IMR-90 (cell line): ENCODE measurements around the gene ATXN7L3. TPM values are rescaled to one million over a fixed set of nuclear protein-coding genes. Genes with fewer than 3 reads are reported as not detected.

Source experiments
- ATAC-seq: fragments of 200-7000 bp; cut with Tn5 transposase; 2 replicates; pipeline ENCODE4 v1.9.1; 2020; ENCODE audit warnings: low read depth, mild to moderate bottlenecking, moderate library complexity
- BruUV-seq: library from RNA; stranded (reverse); fragments of 400-500 nt; replicated peaks from 2 replicates; lab custom pipeline; 2021; lab: Mats Ljungman, UMichigan
- CTCF ChIA-PET: fragments of 300-600 bp; formaldehyde crosslinking; extraction: SDS; loops from one replicate; lab custom pipeline; 2021; ENCODE audit warnings: antibody characterized with exemption; lab: Yijun Ruan, JAX
- POLR2A ChIA-PET: fragments of 300-600 bp; sonication (Branson Sonifier 250); formaldehyde crosslinking; loops from one replicate; lab custom pipeline; 2022; ENCODE audit warnings: antibody characterized with exemption; ENCODE audit not compliant: unreplicated experiment; lab: Charles Lee
- DNase-seq: peaks from one replicate; pipeline ENCODE4 v3.0.0; 2013
- H2AFZ ChIP-seq: replicated peaks from 2 replicates; pipeline ENCODE3; 2013; ENCODE audit warnings: low read length, mild to moderate bottlenecking; ENCODE audit not compliant: poor library complexity
- H2AK5ac ChIP-seq: 2 replicates; pipeline ENCODE4 v1.6.1; 2013; ENCODE audit warnings: low read depth, low read length, inconsistent platforms
- H2AK9ac ChIP-seq: replicated peaks from 2 replicates; pipeline ENCODE3; 2013; ENCODE audit warnings: mild to moderate bottlenecking, low read depth, low read length, moderate library complexity; ENCODE audit not compliant: poor library complexity
- H2BK120ac ChIP-seq: 2 replicates; pipeline ENCODE4 v1.6.1; 2013; ENCODE audit warnings: low read depth, low read length, inconsistent platforms
- H2BK15ac ChIP-seq: 3 replicates; pipeline ENCODE4 v1.6.1; 2013; ENCODE audit warnings: low read depth, low read length, inconsistent platforms
- H2BK20ac ChIP-seq: 2 replicates; pipeline ENCODE4 v1.6.1; 2013; ENCODE audit warnings: low read depth, mild to moderate bottlenecking, inconsistent platforms, low read length, moderate library complexity
- H2BK5ac ChIP-seq: 2 replicates; pipeline ENCODE4 v1.6.1; 2013; ENCODE audit warnings: mild to moderate bottlenecking, low read depth, low read length, inconsistent platforms; ENCODE audit not compliant: poor library complexity, severe bottlenecking
- H3K14ac ChIP-seq: replicated peaks from 2 replicates; pipeline ENCODE4 v1.6.1; 2013; ENCODE audit warnings: low read depth, low read length, inconsistent platforms
- H3K18ac ChIP-seq: 2 replicates; pipeline ENCODE4 v1.6.1; 2013; ENCODE audit warnings: low read depth, low read length, control low read depth
- H3K23ac ChIP-seq: 2 replicates; pipeline ENCODE4 v1.6.1; 2013; ENCODE audit warnings: low read depth, low read length, inconsistent platforms
- H3K27ac ChIP-seq: 2 replicates; pipeline ENCODE4 v1.5.1; 2013; ENCODE audit warnings: mild to moderate bottlenecking, control low read depth, low read length; ENCODE audit not compliant: insufficient read depth
- H3K27me3 ChIP-seq: 2 replicates; pipeline ENCODE4 v1.6.1; 2013; ENCODE audit warnings: low read length; ENCODE audit not compliant: control insufficient read depth, insufficient read depth
- H3K36me3 ChIP-seq: 2 replicates; pipeline ENCODE4 v1.6.1; 2013; ENCODE audit warnings: low read length, mixed read lengths; ENCODE audit not compliant: control insufficient read depth, insufficient read depth
- H3K4ac ChIP-seq: 2 replicates; pipeline ENCODE4 v1.6.1; 2013; ENCODE audit warnings: low read depth, low read length, inconsistent platforms
- H3K4me1 ChIP-seq: 2 replicates; pipeline ENCODE4 v1.6.1; 2013; ENCODE audit warnings: low read length, mixed read lengths; ENCODE audit not compliant: control insufficient read depth, insufficient read depth
- H3K4me2 ChIP-seq: 2 replicates; pipeline ENCODE4 v1.6.1; 2013; ENCODE audit warnings: low read depth, mild to moderate bottlenecking, control low read depth, low read length, moderate library complexity
- H3K4me3 ChIP-seq: 2 replicates; pipeline ENCODE4 v1.5.1; 2013; ENCODE audit warnings: low read depth, mild to moderate bottlenecking, control low read depth, low read length, moderate library complexity; ENCODE audit not compliant: insufficient read depth
- H3K56ac ChIP-seq: 2 replicates; pipeline ENCODE4 v1.6.1; 2013; ENCODE audit warnings: low read length, inconsistent platforms; ENCODE audit not compliant: insufficient read depth; ENCODE audit errors: extremely low read depth
- H3K79me1 ChIP-seq, 2 experiments: 2 replicates each; pipeline ENCODE4 v1.6.1; 2013; ENCODE audit warnings: low read length in 2 of 2, inconsistent platforms in 1 of 2, low read depth in 1 of 2
- H3K9ac ChIP-seq: 2 replicates; pipeline ENCODE4 v1.6.1; 2013; ENCODE audit warnings: low read depth, low read length, control low read depth
- H3K9me1 ChIP-seq: 2 replicates; pipeline ENCODE4 v1.6.1; 2013; ENCODE audit warnings: low read length, inconsistent platforms; ENCODE audit not compliant: insufficient read depth
- H3K9me3 ChIP-seq: 2 replicates; pipeline ENCODE4 v1.6.1; 2013; ENCODE audit warnings: low read length; ENCODE audit not compliant: control insufficient read depth, insufficient read depth
- H4K20me1 ChIP-seq: 2 replicates; pipeline ENCODE4 v1.6.1; 2013; ENCODE audit warnings: low read length, inconsistent platforms; ENCODE audit not compliant: insufficient read depth
- H4K5ac ChIP-seq: 2 replicates; pipeline ENCODE4 v1.6.1; 2013; ENCODE audit warnings: mild to moderate bottlenecking, low read depth, low read length, control low read depth
- H4K8ac ChIP-seq, 2 experiments: 2 replicates each; pipeline ENCODE4 v1.6.1; 2013; ENCODE audit warnings: low read depth in 2 of 2, low read length in 2 of 2, control low read depth in 1 of 2, inconsistent platforms in 1 of 2
- H4K91ac ChIP-seq: 2 replicates; pipeline ENCODE4 v1.6.1; 2013; ENCODE audit warnings: low read depth, low read length, inconsistent platforms; ENCODE audit not compliant: insufficient read depth
- BHLHE40 ChIP-seq: fragments of 150-350 bp; IDR thresholded peaks from 2 replicates; pipeline ENCODE4 v1.6.1; 2016; ENCODE audit warnings: mild to moderate bottlenecking, low read depth, low read length
- CEBPB ChIP-seq: IDR thresholded peaks from 2 replicates; pipeline ENCODE4 v1.6.1; 2012; ENCODE audit warnings: low read depth, low read length, improper control_type of control experiment
- CHD1 ChIP-seq: IDR thresholded peaks from 2 replicates; pipeline ENCODE4 v1.6.1; 2012; ENCODE audit warnings: low read depth, low read length, improper control_type of control experiment
- CTCF ChIP-seq: conservative IDR thresholded peaks from 2 replicates; pipeline ENCODE4 v1.5.1; 2012; ENCODE audit warnings: mild to moderate bottlenecking, low read depth, low read length, improper control_type of control experiment
- ELK1 ChIP-seq: fragments of 150-350 bp; IDR thresholded peaks from 2 replicates; pipeline ENCODE4 v1.6.1; 2016; ENCODE audit warnings: low read depth, mild to moderate bottlenecking, low read length, moderate library complexity, borderline replicate concordance
- FOS ChIP-seq: fragments of 150-350 bp; IDR thresholded peaks from 2 replicates; pipeline ENCODE4 v1.6.1; 2016; ENCODE audit warnings: low read depth, low read length
- MAFK ChIP-seq: IDR thresholded peaks from 2 replicates; pipeline ENCODE4 v1.6.1; 2012; ENCODE audit warnings: low read depth, low read length, improper control_type of control experiment
- MAZ ChIP-seq: IDR thresholded peaks from 2 replicates; pipeline ENCODE4 v1.6.1; 2012; ENCODE audit warnings: low read depth, mild to moderate bottlenecking, low read length, improper control_type of control experiment, moderate library complexity, borderline replicate concordance
- MXI1 ChIP-seq: IDR thresholded peaks from 2 replicates; pipeline ENCODE4 v1.6.1; 2012; ENCODE audit warnings: low read depth, mild to moderate bottlenecking, low read length, moderate library complexity, borderline replicate concordance
- NFE2L2 ChIP-seq: fragments of 150-350 bp; IDR thresholded peaks from 2 replicates; pipeline ENCODE4 v1.6.1; 2016; ENCODE audit warnings: low read depth, mild to moderate bottlenecking, low read length
- POLR2A ChIP-seq: IDR thresholded peaks from 2 replicates; pipeline ENCODE4 v1.6.1; 2012; ENCODE audit warnings: mild to moderate bottlenecking, low read depth, low read length
- RAD21 ChIP-seq: IDR thresholded peaks from 2 replicates; pipeline ENCODE4 v1.6.1; 2012; ENCODE audit warnings: low read length, improper control_type of control experiment
- RCOR1 ChIP-seq: IDR thresholded peaks from 2 replicates; pipeline ENCODE4 v1.6.1; 2012; ENCODE audit warnings: mild to moderate bottlenecking, low read length, improper control_type of control experiment; ENCODE audit not compliant: insufficient replicate concordance
- RFX5 ChIP-seq: IDR thresholded peaks from 2 replicates; pipeline ENCODE4 v1.8.0; 2012; ENCODE audit warnings: low read depth, mild to moderate bottlenecking, low read length, moderate library complexity
- SMC3 ChIP-seq: fragments of 150-350 bp; IDR thresholded peaks from 2 replicates; pipeline ENCODE4 v1.6.1; 2016; ENCODE audit warnings: low read depth, mild to moderate bottlenecking, antibody characterized with exemption, low read length, moderate library complexity
- USF2 ChIP-seq: fragments of 150-350 bp; IDR thresholded peaks from 2 replicates; pipeline ENCODE4 v1.6.1; 2017; ENCODE audit warnings: mild to moderate bottlenecking, antibody characterized with exemption, low read length, low read depth
- WGBS, 2 experiments: methylation state at CpG; one replicate each; pipeline versions ENCODE4 v1.1.5 to v1.1.7; 2013; ENCODE audit warnings: missing lambda C conversion rate in 2 of 2; ENCODE audit not compliant: insufficient read length in 1 of 2; ENCODE audit errors: extremely low coverage in 2 of 2; 5-methylcytosine and 5-hydroxymethylcytosine counted together
- dilution Hi-C: fragments of 300-500 bp; cut with HindIII; formaldehyde crosslinking; loops from one replicate; pipeline ENCODE4 v1.14.3; 2018; ENCODE audit warnings: low sequenced_read_pairs; ENCODE audit not compliant: unreplicated experiment
- in situ Hi-C: fragments of 300-500 bp; cut with MboI; formaldehyde crosslinking; loops from 3 replicates; pipeline ENCODE4 v1.14.3; 2019; ENCODE audit warnings: low sequenced_read_pairs, inconsistent platforms, mixed read lengths
- intact Hi-C: fragments of 100-400 bp; cut with micrococcal nuclease; formaldehyde crosslinking; loops from 2 replicates; pipeline ENCODE4 v1.10.0; 2022
- polyA plus RNA-seq, 3 experiments: library from polyadenylated mRNA; depleted of rRNA; stranded (reverse); fragments of >200 nt; gene quantifications; 2 replicates each; pipeline ENCODE4 v1.2.3, GENCODE V29; 2012; ENCODE audit warnings: low replicate concordance in 1 of 3
- total RNA-seq: library from RNA; depleted of rRNA; stranded (reverse); fragments of >200 nt; gene quantifications from 2 replicates; pipeline ENCODE4 v1.2.3, GENCODE V29; 2012

Gene ATXN7L3
- total and polyA plus RNA-seq, 2 of the 4 experiments (the other 2 are of a cell fraction), result 17.2 to 40.9 TPM

- no peak overlapping the region for H4K8ac ChIP-seq
- ChIA-PET POLR2A (no interaction called here), CTCF (interaction anchor here (0.7 kb wide), 1 partner anchor 130 kb away, joined by 3 read pairs; no protein-coding TSS in a partner anchor)
These were observed 7.6 kb upstream of the ATXN7L3 start for GRCh38 chr17:44207319-44207718.

More at GRCh38 chr17:44207319-44207718, 7.6 kb upstream of the ATXN7L3 start:
- Histone ChIP-seq H2BK15ac (no peak overlapping the region), H3K4ac (no peak overlapping the region), H3K9me3 (no peaks in the 10 kb centered on the region), H3K9me1 (peaks cover 25% of the 10 kb centered on the region), H2AK5ac (no peak overlapping the region), H3K23ac (no peak overlapping the region), H3K4me2 (no peak overlapping the region), H3K4me1 (peaks cover 22% of the 10 kb centered on the region), H4K5ac (no peak overlapping the region), H2AK9ac (peak overlapping the region; percentile 77), H4K20me1 (peaks cover 26% of the 10 kb centered on the region; the same call in 1 of the 2 replicates), H3K18ac (no peak overlapping the region), H3K14ac (no peak overlapping the region), H3K36me3 (peaks cover 42% of the 10 kb centered on the region), H2AFZ (no peak overlapping the region), H3K9ac (no peak overlapping the region), H3K56ac (no peak overlapping the region), H2BK120ac (no peak overlapping the region), H3K27ac (no peak overlapping the region), H4K91ac (no peak overlapping the region), H3K4me3 (no peak overlapping the region), H2BK5ac (no peak overlapping the region), H3K79me1 (peaks cover 13 to 51% of the 10 kb centered on the region in 2 experiments; a peak in 3 of 4 replicates), H3K27me3 (no peaks in the 10 kb centered on the region), H2BK20ac (no peak overlapping the region)
- intact Hi-C loops, result no loop called here
- TF ChIP-seq RFX5 (no peak), MXI1 (no peak), POLR2A (no peak), FOS (no peak), BHLHE40 (no peak), SMC3 (no peak), CEBPB (no peak), MAZ (no peak), MAFK (no peak), RCOR1 (no peak), RAD21 (no peak), USF2 (no peak), NFE2L2 (no peak), CHD1 (no peak), ELK1 (no peak), CTCF (no peak)
- 93 to 100% methylated on average over 5 to 8 of the region's 17 CpGs for WGBS, 2 experiments
- dilution Hi-C loops, result no loop called here
- ATAC-seq (no peak), DNase-seq (no peak)
- in situ Hi-C loops, result loop anchor here (25.0 kb wide), 2 partner anchors 305 to 430 kb away; partner anchors contain the start of gene GPATCH8
- no TSS peak for BruUV-seq
